Measurements from ENCODE around the gene BPIFA1.

The BPIFA1 gene

GRCh38 chr20:33291830-33292355, 56.1 kb downstream of the BPIFA1 start:
- H4K20me1 ChIP-seq (ENCODE audit: insufficient read depth, low read length) = no peaks in the 10 kb centered on the region
- no peaks in the 10 kb centered on the region for H3K36me3 ChIP-seq (ENCODE audit: insufficient read depth, low read length)
- no peaks in the 10 kb centered on the region for H3K9me3 ChIP-seq (ENCODE audit: low read length)
- H3K79me2 ChIP-seq (ENCODE audit: insufficient read depth, low read length) = no peaks in the 10 kb centered on the region
- H3K27me3 ChIP-seq (ENCODE audit: insufficient read depth, low read length) = 0 out of 2 replicates have a peak, but pooled peaks cover 4% of the 10 kb centered on the region
- H3K4me2 ChIP-seq (ENCODE audit: low read length) = no peak overlapping the region
- no peak overlapping the region for H2AFZ ChIP-seq (ENCODE audit: low read length)
- H3K27ac ChIP-seq (ENCODE audit: low read depth, low read length, poor library complexity, severe bottlenecking) = no peak overlapping the region
- no peak for TF ChIP-seq EZH2 (IDR thresholded peaks at IDR 0.05; ENCODE audit: borderline replicate concordance, low read length)
- TF ChIP-seq, protein P1, sequence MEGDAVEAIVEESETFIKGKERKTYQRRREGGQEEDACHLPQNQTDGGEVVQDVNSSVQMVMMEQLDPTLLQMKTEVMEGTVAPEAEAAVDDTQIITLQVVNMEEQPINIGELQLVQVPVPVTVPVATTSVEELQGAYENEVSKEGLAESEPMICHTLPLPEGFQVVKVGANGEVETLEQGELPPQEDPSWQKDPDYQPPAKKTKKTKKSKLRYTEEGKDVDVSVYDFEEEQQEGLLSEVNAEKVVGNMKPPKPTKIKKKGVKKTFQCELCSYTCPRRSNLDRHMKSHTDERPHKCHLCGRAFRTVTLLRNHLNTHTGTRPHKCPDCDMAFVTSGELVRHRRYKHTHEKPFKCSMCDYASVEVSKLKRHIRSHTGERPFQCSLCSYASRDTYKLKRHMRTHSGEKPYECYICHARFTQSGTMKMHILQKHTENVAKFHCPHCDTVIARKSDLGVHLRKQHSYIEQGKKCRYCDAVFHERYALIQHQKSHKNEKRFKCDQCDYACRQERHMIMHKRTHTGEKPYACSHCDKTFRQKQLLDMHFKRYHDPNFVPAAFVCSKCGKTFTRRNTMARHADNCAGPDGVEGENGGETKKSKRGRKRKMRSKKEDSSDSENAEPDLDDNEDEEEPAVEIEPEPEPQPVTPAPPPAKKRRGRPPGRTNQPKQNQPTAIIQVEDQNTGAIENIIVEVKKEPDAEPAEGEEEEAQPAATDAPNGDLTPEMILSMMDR (IDR thresholded peaks at IDR 0.05; ENCODE audit: low read length) = peak; percentile 98
- no peak overlapping the region for H3K9ac ChIP-seq (ENCODE audit: low read length)
- no peak overlapping the region for H3K4me3 ChIP-seq (ENCODE audit: low read depth, low read length, poor library complexity, severe bottlenecking)
- no peaks in the 10 kb centered on the region for H3K4me1 ChIP-seq (ENCODE audit: insufficient read depth, low read length, severe bottlenecking)
- H3F3A ChIP-seq (ENCODE audit: insufficient read depth, low read length) = no peaks in the 10 kb centered on the region
- no peaks in the 10 kb centered on the region for H3K9me2 ChIP-seq (ENCODE audit: low read depth, low read length)

Measured in OCI-LY1 (cell line).